ENCODE results near the gene PHOX2A.

DNA sequence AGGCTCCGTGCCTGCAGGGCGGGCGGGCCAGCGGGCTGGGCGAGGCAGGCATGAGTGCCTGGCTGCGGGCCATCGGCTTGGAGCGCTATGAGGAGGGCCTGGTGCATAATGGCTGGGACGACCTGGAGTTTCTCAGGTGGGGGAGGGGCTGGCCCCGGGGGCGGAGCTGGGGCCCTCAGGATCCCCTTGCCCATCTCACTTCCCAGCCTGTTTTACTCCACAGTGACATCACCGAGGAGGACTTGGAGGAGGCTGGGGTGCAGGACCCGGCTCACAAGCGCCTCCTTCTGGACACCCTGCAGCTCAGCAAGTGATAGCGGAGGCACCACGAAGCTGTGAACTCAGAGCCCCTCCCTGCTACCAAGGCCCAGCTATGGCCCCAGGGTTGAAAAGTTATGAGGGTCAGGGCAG, 5.9 kb downstream of the PHOX2A start:
- TF ChIP-seq ZFP3 (CRISPR knock-in tag; IDR thresholded peaks at IDR 0.05) (no peak; the same call in 1 of the 2 replicates), ZC3H10 (CRISPR knock-in tag; IDR thresholded peaks at IDR 0.05) (no peak; the same call in 1 of the 2 replicates), ZNF8 (CRISPR knock-in tag; IDR thresholded peaks at IDR 0.05) (no peak), GLIS3 (CRISPR knock-in tag; IDR thresholded peaks at IDR 0.05) (peak; percentile 11; the same call in 1 of the 2 replicates), ARNTL (CRISPR knock-in tag; IDR thresholded peaks at IDR 0.05; ENCODE audit: borderline replicate concordance, low read depth) (no peak), CREB5 (CRISPR knock-in tag; IDR thresholded peaks at IDR 0.05; ENCODE audit: low read depth) (0 out of 2 replicates have a peak, but pooled peaks have one; percentile 10), BACH2 (CRISPR knock-in tag; IDR thresholded peaks at IDR 0.05; ENCODE audit: borderline replicate concordance) (no peak), ZNF70 (CRISPR knock-in tag; IDR thresholded peaks at IDR 0.05) (no peak), RARB (CRISPR knock-in tag; IDR thresholded peaks at IDR 0.05) (0 out of 2 replicates have a peak, but pooled peaks have one; percentile 13), TCF4 (CRISPR knock-in tag; IDR thresholded peaks at IDR 0.05; ENCODE audit: borderline replicate concordance) (no peak), ZFP30 (CRISPR knock-in tag; IDR thresholded peaks at IDR 0.05) (no peak), ESRRG (CRISPR knock-in tag; IDR thresholded peaks at IDR 0.05) (peak; percentile 3; the same call in 1 of the 2 replicates)
- TF ChIP-seq, protein P1, sequence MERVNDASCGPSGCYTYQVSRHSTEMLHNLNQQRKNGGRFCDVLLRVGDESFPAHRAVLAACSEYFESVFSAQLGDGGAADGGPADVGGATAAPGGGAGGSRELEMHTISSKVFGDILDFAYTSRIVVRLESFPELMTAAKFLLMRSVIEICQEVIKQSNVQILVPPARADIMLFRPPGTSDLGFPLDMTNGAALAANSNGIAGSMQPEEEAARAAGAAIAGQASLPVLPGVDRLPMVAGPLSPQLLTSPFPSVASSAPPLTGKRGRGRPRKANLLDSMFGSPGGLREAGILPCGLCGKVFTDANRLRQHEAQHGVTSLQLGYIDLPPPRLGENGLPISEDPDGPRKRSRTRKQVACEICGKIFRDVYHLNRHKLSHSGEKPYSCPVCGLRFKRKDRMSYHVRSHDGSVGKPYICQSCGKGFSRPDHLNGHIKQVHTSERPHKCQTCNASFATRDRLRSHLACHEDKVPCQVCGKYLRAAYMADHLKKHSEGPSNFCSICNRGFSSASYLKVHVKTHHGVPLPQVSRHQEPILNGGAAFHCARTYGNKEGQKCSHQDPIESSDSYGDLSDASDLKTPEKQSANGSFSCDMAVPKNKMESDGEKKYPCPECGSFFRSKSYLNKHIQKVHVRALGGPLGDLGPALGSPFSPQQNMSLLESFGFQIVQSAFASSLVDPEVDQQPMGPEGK (CRISPR knock-in tag; IDR thresholded peaks at IDR 0.05; ENCODE audit: borderline replicate concordance): no peak
- TF ChIP-seq, protein P2, sequence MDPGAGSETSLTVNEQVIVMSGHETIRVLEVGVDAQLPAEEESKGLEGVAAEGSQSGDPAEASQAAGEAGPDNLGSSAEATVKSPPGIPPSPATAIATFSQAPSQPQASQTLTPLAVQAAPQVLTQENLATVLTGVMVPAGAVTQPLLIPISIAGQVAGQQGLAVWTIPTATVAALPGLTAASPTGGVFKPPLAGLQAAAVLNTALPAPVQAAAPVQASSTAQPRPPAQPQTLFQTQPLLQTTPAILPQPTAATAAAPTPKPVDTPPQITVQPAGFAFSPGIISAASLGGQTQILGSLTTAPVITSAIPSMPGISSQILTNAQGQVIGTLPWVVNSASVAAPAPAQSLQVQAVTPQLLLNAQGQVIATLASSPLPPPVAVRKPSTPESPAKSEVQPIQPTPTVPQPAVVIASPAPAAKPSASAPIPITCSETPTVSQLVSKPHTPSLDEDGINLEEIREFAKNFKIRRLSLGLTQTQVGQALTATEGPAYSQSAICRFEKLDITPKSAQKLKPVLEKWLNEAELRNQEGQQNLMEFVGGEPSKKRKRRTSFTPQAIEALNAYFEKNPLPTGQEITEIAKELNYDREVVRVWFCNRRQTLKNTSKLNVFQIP (CRISPR knock-in tag; IDR thresholded peaks at IDR 0.05; ENCODE audit: borderline replicate concordance, low read depth): no peak

Data from SK-N-SH treated with all-trans-retinoic acid at 6 μM for 48 hours (cell line).